ENCODE data around the gene INAFM2. TPM values are rescaled to one million over a fixed set of nuclear protein-coding genes. Genes with fewer than 3 reads are reported as not detected.
A peak's percentile ranks its signal among the peaks of the same experiment; 100 is the strongest.

Gene INAFM2
- total RNA-seq, 6 donors from 2014 or later, result 15.7 to 36.2 (median 25.6) TPM

GRCh38 chr15:40314723-40315276 is 8.7 kb upstream of the INAFM2 start:
- ATAC-seq (ENCODE audit: low FRiP score in 2 of 2), result no peak
- WGBS, 2 donors, result 59 to 61% methylated on average over 4 of the region's 4 CpGs
- no peaks in the 10 kb centered on the region for H3K27me3 ChIP-seq
- H3K36me3 ChIP-seq, result no peaks in the 10 kb centered on the region
- TF ChIP-seq POLR2AphosphoS5 (IDR thresholded peaks at IDR 0.05) (no peak), POLR2A (IDR thresholded peaks at IDR 0.05) (no peak), CTCF (IDR thresholded peaks at IDR 0.05) (no peak), EP300 (IDR thresholded peaks at IDR 0.05) (no peak)
- no peak for DNase-seq
- H3K4me3 ChIP-seq, result no peak overlapping the region
- H3K9me3 ChIP-seq, result no peaks in the 10 kb centered on the region
- H3K4me1 ChIP-seq, result peaks cover 8 to 15% (median 9%) of the 10 kb centered on the region in 4 donors
- no peak overlapping the region for H3K27ac ChIP-seq

- H3K36me3 ChIP-seq, result no peaks in the 10 kb centered on the region
- 83 to 96% methylated on average over 3 of the region's 3 CpGs for WGBS, 2 donors
Measured at GRCh38 chr15:40316931-40317330, 6.6 kb upstream of the INAFM2 start.

GRCh38 chr15:40317580-40317979 is 5.9 kb upstream of the INAFM2 start:
- no peaks in the 10 kb centered on the region for H3K27me3 ChIP-seq
- H3K9me3 ChIP-seq, result no peaks in the 10 kb centered on the region
- H3K4me1 ChIP-seq, result peaks cover 8 to 21% (median 9%) of the 10 kb centered on the region in 4 donors
- no peak for TF ChIP-seq EP300 (IDR thresholded peaks at IDR 0.05)
- TF ChIP-seq POLR2A (IDR thresholded peaks at IDR 0.05), result no peak
- TF ChIP-seq POLR2AphosphoS5 (IDR thresholded peaks at IDR 0.05), result no peak
- TF ChIP-seq CTCF (IDR thresholded peaks at IDR 0.05), result no peak
- WGBS, 2 donors, result 81 to 87% methylated on average over 4 of the region's 4 CpGs
- no peak overlapping the region for H3K4me3 ChIP-seq
- no peak overlapping the region for H3K27ac ChIP-seq
- ATAC-seq (ENCODE audit: low FRiP score in 2 of 2), result no peak
- H3K36me3 ChIP-seq, result no peaks in the 10 kb centered on the region
- no peak for DNase-seq

More at GRCh38 chr15:40316931-40317330, 6.6 kb upstream of the INAFM2 start:
- Histone ChIP-seq H3K4me3 (no peak overlapping the region), H3K4me1 (peaks cover 8 to 18% (median 9%) of the 10 kb centered on the region in 4 donors), H3K9me3 (no peaks in the 10 kb centered on the region), H3K27me3 (no peaks in the 10 kb centered on the region), H3K27ac (no peak overlapping the region)
- ATAC-seq (ENCODE audit: low FRiP score in 2 of 2) (no peak), DNase-seq (no peak)
- no peak for TF ChIP-seq POLR2AphosphoS5 (IDR thresholded peaks at IDR 0.05)
- no peak for TF ChIP-seq EP300 (IDR thresholded peaks at IDR 0.05)
- TF ChIP-seq POLR2A (IDR thresholded peaks at IDR 0.05), result no peak
- TF ChIP-seq CTCF (IDR thresholded peaks at IDR 0.05), result no peak

- Histone ChIP-seq H3K36me3 (no peaks in the 10 kb centered on the region), H3K27ac (no peak overlapping the region), H3K4me3 (no peak overlapping the region), H3K27me3 (no peaks in the 10 kb centered on the region), H3K4me1 (peaks cover 12 to 29% (median 15%) of the 10 kb centered on the region in 4 donors), H3K9me3 (no peaks in the 10 kb centered on the region)
- ATAC-seq (ENCODE audit: low FRiP score in 2 of 2), result no peak
- WGBS, 2 donors, result 86 to 100% methylated on average over 1 of the region's 1 CpG
- TF ChIP-seq EP300 (IDR thresholded peaks at IDR 0.05) (no peak), CTCF (IDR thresholded peaks at IDR 0.05) (no peak), POLR2A (IDR thresholded peaks at IDR 0.05) (no peak), POLR2AphosphoS5 (IDR thresholded peaks at IDR 0.05) (no peak)
- peak in 1 of 2 donors; percentile 14 for DNase-seq
Measured at GRCh38 chr15:40320409-40320808, 3.1 kb upstream of the INAFM2 start.

- peak in 1 of 2 donors; percentile 69 for DNase-seq
- H3K36me3 ChIP-seq, result no peaks in the 10 kb centered on the region
- H3K9me3 ChIP-seq, result no peaks in the 10 kb centered on the region
- H3K27me3 ChIP-seq, result no peaks in the 10 kb centered on the region
- no peak for TF ChIP-seq POLR2AphosphoS5 (IDR thresholded peaks at IDR 0.05)
- TF ChIP-seq CTCF (IDR thresholded peaks at IDR 0.05), result peak; percentile 65 to 91 (median 84)
- TF ChIP-seq POLR2A (IDR thresholded peaks at IDR 0.05), result no peak
- no peak for TF ChIP-seq EP300 (IDR thresholded peaks at IDR 0.05)
- WGBS, 2 donors, result 0% methylated on average over 2 of the region's 2 CpGs
- no peak overlapping the region for H3K27ac ChIP-seq
- no peak overlapping the region for H3K4me3 ChIP-seq
- peak; percentile 60 to 61 for ATAC-seq (ENCODE audit: low FRiP score in 2 of 2)
- peaks cover 18 to 34% (median 19%) of the 10 kb centered on the region in 4 donors for H3K4me1 ChIP-seq
Measured at GRCh38 chr15:40320931-40321371, 2.5 kb upstream of the INAFM2 start.
